ENCODE measurements around the gene ATXN10. TPM values are rescaled to one million over a fixed set of nuclear protein-coding genes. Genes with fewer than 3 reads are reported as not detected.

The ATXN10 gene
- total RNA-seq, 1 experiment from 2014 or later: 303 TPM

- H3F3A ChIP-seq (ENCODE audit: insufficient read depth, low read depth): peaks cover 94% of the 10 kb centered on the region
- ChIA-PET CTCF (no interaction called here), POLR2A (ENCODE audit: unreplicated experiment) (interaction anchor here (0.5 to 1.0 kb wide), 10 partner anchors 9 to 288 kb away, joined by 3 to 9 read pairs (median 4); partner anchors contain the start of genes ATXN10 and WNT7B)
- no peaks in the 10 kb centered on the region for H4K20me1 ChIP-seq (ENCODE audit: insufficient read depth)
- H3K27me3 ChIP-seq (ENCODE audit: insufficient read depth, low read depth): no peaks in the 10 kb centered on the region
- no peaks in the 10 kb centered on the region for H3K9me3 ChIP-seq (ENCODE audit: insufficient read depth, low read depth)
- H3K9me2 ChIP-seq (ENCODE audit: insufficient read depth): no peaks in the 10 kb centered on the region
- peak; percentile 84 to 100 for DNase-seq
- H3K4me3 ChIP-seq: peak overlapping the region; percentile 32; the same call in 1 of the 2 replicates
- H3K36me3 ChIP-seq (ENCODE audit: low read depth): peaks cover 46% of the 10 kb centered on the region
- intact Hi-C loops (cut with micrococcal nuclease; ENCODE audit: unreplicated experiment): loop anchor here (1.0 to 5.0 kb wide), 3 partner anchors 50 to 229 kb away; no protein-coding TSS in a partner anchor
- peak overlapping the region; percentile 97 for H3K27ac ChIP-seq
- BruUV-seq (replicated peaks): no TSS peak
- H2AFZ ChIP-seq: no peak overlapping the region
- H3K4me1 ChIP-seq (replicated peaks; ENCODE audit: insufficient read depth): peaks cover 97% of the 10 kb centered on the region
- TF ChIP-seq EZH2 (IDR thresholded peaks at IDR 0.05; ENCODE audit: low read depth): no peak
- TF ChIP-seq, protein P1, sequence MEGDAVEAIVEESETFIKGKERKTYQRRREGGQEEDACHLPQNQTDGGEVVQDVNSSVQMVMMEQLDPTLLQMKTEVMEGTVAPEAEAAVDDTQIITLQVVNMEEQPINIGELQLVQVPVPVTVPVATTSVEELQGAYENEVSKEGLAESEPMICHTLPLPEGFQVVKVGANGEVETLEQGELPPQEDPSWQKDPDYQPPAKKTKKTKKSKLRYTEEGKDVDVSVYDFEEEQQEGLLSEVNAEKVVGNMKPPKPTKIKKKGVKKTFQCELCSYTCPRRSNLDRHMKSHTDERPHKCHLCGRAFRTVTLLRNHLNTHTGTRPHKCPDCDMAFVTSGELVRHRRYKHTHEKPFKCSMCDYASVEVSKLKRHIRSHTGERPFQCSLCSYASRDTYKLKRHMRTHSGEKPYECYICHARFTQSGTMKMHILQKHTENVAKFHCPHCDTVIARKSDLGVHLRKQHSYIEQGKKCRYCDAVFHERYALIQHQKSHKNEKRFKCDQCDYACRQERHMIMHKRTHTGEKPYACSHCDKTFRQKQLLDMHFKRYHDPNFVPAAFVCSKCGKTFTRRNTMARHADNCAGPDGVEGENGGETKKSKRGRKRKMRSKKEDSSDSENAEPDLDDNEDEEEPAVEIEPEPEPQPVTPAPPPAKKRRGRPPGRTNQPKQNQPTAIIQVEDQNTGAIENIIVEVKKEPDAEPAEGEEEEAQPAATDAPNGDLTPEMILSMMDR (conservative IDR thresholded peaks at IDR 0.05): no peak
- H3K4me2 ChIP-seq: peak overlapping the region; percentile 79
- H3K79me2 ChIP-seq (ENCODE audit: low read depth): peaks cover 91% of the 10 kb centered on the region
These were observed 17.0 kb downstream of the ATXN10 start for GRCh38 chr22:45688600-45689080.

DNA sequence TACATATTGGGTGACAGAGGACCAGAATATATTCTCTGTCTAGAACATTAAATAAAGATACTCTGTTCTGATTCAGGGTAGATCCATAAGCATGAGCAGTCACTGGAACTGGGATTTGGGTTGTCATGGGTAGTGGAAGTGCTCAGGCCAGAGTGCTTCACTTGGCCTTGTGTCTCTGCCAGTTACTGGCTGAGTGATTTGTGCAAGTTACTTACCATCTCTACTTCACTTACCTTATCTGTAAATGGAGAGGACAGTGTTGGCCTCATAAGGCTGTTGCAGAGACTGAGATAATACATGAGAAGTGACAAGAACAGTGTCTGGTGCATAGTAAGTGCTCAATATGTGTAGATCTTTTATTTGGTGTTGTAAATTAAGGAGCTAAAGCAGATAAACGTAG is 17.6 kb downstream of the ATXN10 start:
- peak overlapping the region; percentile 13; the same call in 1 of the 2 replicates for H3K4me3 ChIP-seq
- DNase-seq: no peak
- peaks cover 51% of the 10 kb centered on the region for H3K36me3 ChIP-seq (ENCODE audit: low read depth)
- no peaks in the 10 kb centered on the region for H4K20me1 ChIP-seq (ENCODE audit: insufficient read depth)
- H3K79me2 ChIP-seq (ENCODE audit: low read depth): peaks cover 91% of the 10 kb centered on the region
- H3K9me3 ChIP-seq (ENCODE audit: insufficient read depth, low read depth): no peaks in the 10 kb centered on the region
- H3K27me3 ChIP-seq (ENCODE audit: insufficient read depth, low read depth): no peaks in the 10 kb centered on the region
- BruUV-seq (replicated peaks): no TSS peak
- H2AFZ ChIP-seq: no peak overlapping the region
- H3K9me2 ChIP-seq (ENCODE audit: insufficient read depth): no peaks in the 10 kb centered on the region
- peak overlapping the region; percentile 70 for H3K4me2 ChIP-seq
- intact Hi-C loops (cut with micrococcal nuclease; ENCODE audit: unreplicated experiment): loop anchor here (2.0 to 5.0 kb wide), 2 partner anchors 50 to 228 kb away; no protein-coding TSS in a partner anchor
- peak overlapping the region; percentile 97 for H3K27ac ChIP-seq
- H3K4me1 ChIP-seq (replicated peaks; ENCODE audit: insufficient read depth): peaks cover 97% of the 10 kb centered on the region
- peaks cover 91% of the 10 kb centered on the region for H3F3A ChIP-seq (ENCODE audit: insufficient read depth, low read depth)
- ChIA-PET CTCF (no interaction called here), POLR2A (ENCODE audit: unreplicated experiment) (interaction anchor here (0.5 to 0.7 kb wide), 3 partner anchors 29 to 273 kb away, joined by 4 to 9 read pairs (median 7); no protein-coding TSS in a partner anchor)
- TF ChIP-seq, protein P1 (conservative IDR thresholded peaks at IDR 0.05): no peak
- TF ChIP-seq EZH2 (IDR thresholded peaks at IDR 0.05; ENCODE audit: low read depth): no peak

DNA sequence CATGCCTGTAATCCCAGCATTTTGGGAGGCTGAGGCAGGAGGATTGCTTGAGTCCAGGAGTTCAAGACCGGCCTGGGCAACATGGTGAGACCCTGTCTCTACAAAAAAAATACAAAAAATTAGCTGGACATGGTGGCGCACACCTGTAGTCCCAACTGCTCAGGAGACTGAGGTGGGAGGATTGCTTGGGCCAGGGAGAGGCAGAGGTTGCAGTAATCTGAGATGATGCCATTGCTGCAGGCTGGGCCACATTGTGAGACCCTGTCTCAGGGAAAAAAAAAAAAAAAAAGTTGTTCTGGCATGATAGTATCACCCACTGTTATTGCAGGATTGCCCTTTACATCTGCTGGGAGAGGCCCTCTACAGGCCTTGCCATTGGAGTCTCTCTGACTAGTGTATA is 18.4 kb downstream of the ATXN10 start:
- TF ChIP-seq, protein P1 (conservative IDR thresholded peaks at IDR 0.05): no peak
- no peak for TF ChIP-seq EZH2 (IDR thresholded peaks at IDR 0.05; ENCODE audit: low read depth)
- Histone ChIP-seq H3K79me2 (ENCODE audit: low read depth) (peaks cover 91% of the 10 kb centered on the region), H3K4me3 (no peak overlapping the region), H4K20me1 (ENCODE audit: insufficient read depth) (no peaks in the 10 kb centered on the region), H3K4me2 (peak overlapping the region; percentile 70), H3K4me1 (replicated peaks; ENCODE audit: insufficient read depth) (peaks cover 89% of the 10 kb centered on the region), H3K27ac (peak overlapping the region; percentile 97), H2AFZ (no peak overlapping the region), H3F3A (ENCODE audit: insufficient read depth, low read depth) (peaks cover 84% of the 10 kb centered on the region), H3K9me3 (ENCODE audit: insufficient read depth, low read depth) (no peaks in the 10 kb centered on the region), H3K27me3 (ENCODE audit: insufficient read depth, low read depth) (no peaks in the 10 kb centered on the region), H3K9me2 (ENCODE audit: insufficient read depth) (no peaks in the 10 kb centered on the region), H3K36me3 (ENCODE audit: low read depth) (peaks cover 56% of the 10 kb centered on the region)
- no peak for DNase-seq
- ChIA-PET CTCF (no interaction called here), POLR2A (ENCODE audit: unreplicated experiment) (interaction anchor here (0.6 to 0.7 kb wide), 2 partner anchors 28 to 231 kb away, joined by 3 to 9 read pairs; no protein-coding TSS in a partner anchor)
- intact Hi-C loops (cut with micrococcal nuclease; ENCODE audit: unreplicated experiment): no loop called here
- TSS peak; percentile 14 for BruUV-seq (replicated peaks)

All from PC-9 (cell line).